Lower leg skin (tissue), 4 donors: Measurements from ENCODE around the gene CRYM. TPM values are rescaled to one million over a fixed set of nuclear protein-coding genes. Genes with fewer than 3 reads are reported as not detected.

Experiments used
- DNase-seq, 2 donors: peaks; one replicate each; pipeline ENCODE4 v3.0.0-alpha.2; 2019; ENCODE audit warnings: low spot score in 2 of 2
- H3K4me3 ChIP-seq: fragments of 200-600 bp; sonication (generic); 2 replicates; pipeline ENCODE4 v1.5.1; 2017; ENCODE audit warnings: mild to moderate bottlenecking, low read depth; ENCODE audit not compliant: poor library complexity, severe bottlenecking
- POLR2A ChIP-seq, 2 donors: fragments of 450-650 bp; IDR thresholded peaks; one replicate each; pipeline ENCODE4 v1.6.1; 2016 to 2017; ENCODE audit warnings: antibody characterized with exemption in 2 of 2, mild to moderate bottlenecking in 1 of 2, moderate library complexity in 1 of 2
- WGBS, 2 donors: methylation state at CpG; one replicate each; pipeline ENCODE4 v1.1.5; 2018; 5-methylcytosine and 5-hydroxymethylcytosine counted together
- intact Hi-C: fragments of 100-400 bp; cut with DNase I; formaldehyde crosslinking; loops from one replicate; pipeline ENCODE4 v1.15.0; 2023; ENCODE audit warnings: low total_unique reads
- total RNA-seq, 4 donors: library from RNA; depleted of rRNA; stranded (reverse); fragments of >200 nt; gene quantifications; one replicate each; pipeline ENCODE4 v1.1.0, GENCODE V29; 2016
- TF ChIP-seq, protein P1 (sequence below), 3 donors: fragments of 450-650 bp; IDR thresholded peaks; one replicate each; pipeline ENCODE4 v1.5.1; 2016; ENCODE audit warnings: antibody characterized with exemption in 3 of 3, mild to moderate bottlenecking in 3 of 3, moderate library complexity in 2 of 3

The CRYM gene
- total RNA-seq, 4 donors from 2014 or later: 1.5 to 2.8 (median 2.2) TPM

DNA sequence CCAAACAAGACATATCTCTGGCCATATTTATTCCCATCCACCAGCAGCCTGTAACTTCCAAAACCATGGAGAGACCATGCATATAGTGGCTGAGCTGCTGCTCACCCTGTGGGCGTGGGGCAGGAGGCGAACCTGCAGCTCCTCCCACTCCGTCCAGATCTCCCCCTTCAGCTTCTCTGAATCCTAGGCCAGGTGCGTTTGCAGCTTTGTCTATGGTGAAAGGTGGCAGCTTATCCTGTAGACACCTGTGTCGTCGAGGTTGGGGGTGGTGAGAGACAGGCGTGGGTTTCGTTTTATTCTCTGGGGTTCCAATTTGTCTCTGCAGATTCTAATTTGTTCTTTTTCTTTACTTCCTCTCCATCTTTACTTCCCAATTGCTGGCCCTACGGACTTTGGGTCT lies 54.3 kb downstream of the CRYM start:
- no peak for DNase-seq
- no peak for TF ChIP-seq POLR2A (IDR thresholded peaks at IDR 0.05)
- TF ChIP-seq, protein P1, sequence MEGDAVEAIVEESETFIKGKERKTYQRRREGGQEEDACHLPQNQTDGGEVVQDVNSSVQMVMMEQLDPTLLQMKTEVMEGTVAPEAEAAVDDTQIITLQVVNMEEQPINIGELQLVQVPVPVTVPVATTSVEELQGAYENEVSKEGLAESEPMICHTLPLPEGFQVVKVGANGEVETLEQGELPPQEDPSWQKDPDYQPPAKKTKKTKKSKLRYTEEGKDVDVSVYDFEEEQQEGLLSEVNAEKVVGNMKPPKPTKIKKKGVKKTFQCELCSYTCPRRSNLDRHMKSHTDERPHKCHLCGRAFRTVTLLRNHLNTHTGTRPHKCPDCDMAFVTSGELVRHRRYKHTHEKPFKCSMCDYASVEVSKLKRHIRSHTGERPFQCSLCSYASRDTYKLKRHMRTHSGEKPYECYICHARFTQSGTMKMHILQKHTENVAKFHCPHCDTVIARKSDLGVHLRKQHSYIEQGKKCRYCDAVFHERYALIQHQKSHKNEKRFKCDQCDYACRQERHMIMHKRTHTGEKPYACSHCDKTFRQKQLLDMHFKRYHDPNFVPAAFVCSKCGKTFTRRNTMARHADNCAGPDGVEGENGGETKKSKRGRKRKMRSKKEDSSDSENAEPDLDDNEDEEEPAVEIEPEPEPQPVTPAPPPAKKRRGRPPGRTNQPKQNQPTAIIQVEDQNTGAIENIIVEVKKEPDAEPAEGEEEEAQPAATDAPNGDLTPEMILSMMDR (IDR thresholded peaks at IDR 0.05): no peak
- no peak overlapping the region for H3K4me3 ChIP-seq
- WGBS, 2 donors: 77% methylated on average over 9 of the region's 9 CpGs
- intact Hi-C loops: no loop called here

DNA sequence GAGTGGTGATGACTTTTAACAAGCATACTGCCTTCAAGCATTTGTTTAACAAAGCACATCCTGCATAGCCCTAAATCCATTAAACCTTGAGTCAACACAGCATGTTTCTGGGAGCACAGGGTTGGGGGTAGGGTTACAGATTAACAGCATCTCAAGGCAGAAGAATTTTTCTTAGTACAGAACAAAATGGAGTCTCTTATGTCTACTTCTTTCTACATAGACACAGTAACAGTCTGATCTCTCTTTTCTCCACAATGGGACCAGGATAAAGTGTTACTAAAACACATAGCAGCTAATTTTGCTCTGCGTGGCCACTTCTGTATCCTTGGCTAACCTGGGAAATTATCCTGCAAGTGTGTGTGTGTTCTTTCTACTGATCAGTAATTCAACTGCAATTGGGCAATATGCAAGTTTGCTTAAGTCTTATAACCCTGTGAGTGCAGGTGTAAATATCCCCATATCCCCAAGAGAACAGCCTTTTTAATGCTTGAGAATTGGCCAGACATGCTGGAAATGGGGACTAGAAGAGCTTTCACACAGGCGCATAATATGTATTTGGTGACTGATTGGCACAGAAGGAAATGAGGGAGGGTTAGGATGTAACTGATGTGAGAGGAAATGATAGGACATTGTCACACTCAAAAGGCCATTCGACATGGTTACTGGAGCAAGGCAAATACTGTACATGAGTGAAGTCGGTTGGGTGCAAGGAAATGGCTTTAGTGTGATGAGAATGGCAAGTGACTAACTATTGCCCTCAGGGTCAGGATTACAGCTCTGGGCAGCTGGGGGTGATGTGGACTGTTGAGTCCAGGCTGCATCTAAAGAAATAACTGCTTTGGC lies 55.4 kb downstream of the CRYM start:
- intact Hi-C loops: no loop called here
- 75 to 79% methylated on average over 4 of the region's 4 CpGs for WGBS, 2 donors
- TF ChIP-seq, protein P1 (IDR thresholded peaks at IDR 0.05): no peak
- TF ChIP-seq POLR2A (IDR thresholded peaks at IDR 0.05): no peak
- no peak for DNase-seq
- no peak overlapping the region for H3K4me3 ChIP-seq

DNA sequence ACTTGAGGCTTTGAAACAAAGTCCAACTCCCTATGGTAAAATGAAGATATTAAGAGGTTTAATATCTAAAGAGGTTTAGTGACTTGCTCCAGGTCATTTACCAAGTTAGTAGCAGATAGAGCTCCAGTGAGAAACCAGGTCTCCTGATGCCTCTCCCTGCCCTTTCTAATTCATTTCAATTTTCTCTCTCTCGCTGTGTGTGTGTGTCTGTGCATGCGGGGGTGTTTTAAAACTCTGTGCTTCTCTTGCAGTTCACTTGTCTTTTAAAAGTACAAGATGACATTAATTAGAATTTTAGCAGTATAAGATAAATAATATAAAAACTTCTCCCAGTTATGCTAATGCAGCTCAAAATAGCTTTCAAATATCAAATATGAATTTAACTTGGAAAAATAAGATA lies 58.5 kb downstream of the CRYM start:
- DNase-seq: no peak
- WGBS, 2 donors: 88 to 90% methylated on average over 2 of the region's 2 CpGs
- TF ChIP-seq, protein P1 (IDR thresholded peaks at IDR 0.05): no peak
- no peak for TF ChIP-seq POLR2A (IDR thresholded peaks at IDR 0.05)
- intact Hi-C loops: no loop called here
- no peak overlapping the region for H3K4me3 ChIP-seq

DNA sequence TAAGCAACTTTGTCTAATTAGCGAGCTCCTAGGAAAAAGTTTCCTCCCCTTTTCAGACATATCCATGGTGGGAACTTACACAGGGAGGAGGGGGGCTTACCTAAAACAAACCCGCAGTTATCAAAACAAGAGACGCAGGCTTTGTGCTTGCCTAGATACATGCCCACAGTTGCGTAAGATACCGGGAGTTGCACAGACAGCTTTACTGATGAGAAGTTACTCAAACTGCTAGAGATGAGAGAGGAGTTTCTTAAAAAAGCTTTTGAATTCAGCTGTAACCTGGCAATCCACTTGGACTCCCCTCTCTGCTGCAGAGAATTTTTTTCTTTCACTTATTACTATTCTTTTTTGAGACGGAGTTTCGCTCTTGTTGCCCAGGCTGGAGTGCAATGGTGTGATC lies 59.9 kb downstream of the CRYM start:
- no peak for TF ChIP-seq POLR2A (IDR thresholded peaks at IDR 0.05)
- TF ChIP-seq, protein P1 (IDR thresholded peaks at IDR 0.05): no peak
- no peak overlapping the region for H3K4me3 ChIP-seq
- 67 to 69% methylated on average over 7 of the region's 7 CpGs for WGBS, 2 donors
- intact Hi-C loops: no loop called here
- no peak for DNase-seq

DNA sequence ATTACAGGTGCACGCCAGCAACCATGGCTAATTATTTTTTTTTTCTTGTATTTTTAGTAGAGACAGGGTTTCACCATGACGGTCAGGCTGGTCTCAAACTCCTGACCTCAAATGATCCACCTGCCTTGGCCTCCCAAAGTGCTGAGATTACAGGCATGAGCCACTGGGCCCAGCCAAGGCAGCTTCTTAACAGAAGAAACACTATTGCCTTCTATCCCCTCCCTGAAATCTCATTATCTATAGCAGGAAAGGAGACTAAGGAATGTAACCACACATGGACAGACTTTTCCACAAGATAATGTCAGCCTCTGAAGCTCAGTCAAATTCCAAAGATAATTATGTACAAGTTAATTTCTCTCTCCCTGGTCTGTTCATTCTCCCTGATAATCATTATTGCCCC lies 61.0 kb downstream of the CRYM start:
- TF ChIP-seq, protein P1 (IDR thresholded peaks at IDR 0.05): no peak
- no peak for TF ChIP-seq POLR2A (IDR thresholded peaks at IDR 0.05)
- intact Hi-C loops: no loop called here
- 81 to 91% methylated on average over 2 of the region's 2 CpGs for WGBS, 2 donors
- H3K4me3 ChIP-seq: no peak overlapping the region
- no peak for DNase-seq

DNA sequence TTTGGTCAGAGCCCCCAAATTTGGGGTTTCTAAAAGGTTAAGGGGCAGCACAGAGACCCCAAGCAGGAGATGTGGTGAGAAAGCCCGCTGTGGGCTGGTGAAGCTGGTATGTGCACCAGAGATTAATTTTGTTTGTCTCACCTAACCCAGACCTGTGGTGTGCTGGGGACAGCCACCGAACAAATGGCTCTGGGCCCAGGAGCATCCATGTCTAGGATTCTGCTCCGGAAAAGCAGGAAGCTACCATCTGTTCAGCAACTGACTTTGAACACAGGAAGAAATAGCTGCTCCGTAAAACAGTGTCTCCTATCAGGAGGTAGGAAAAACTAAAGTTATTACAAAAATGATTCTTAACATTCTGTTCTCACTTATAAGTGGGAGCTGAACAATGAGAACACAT lies 64.0 kb downstream of the CRYM start:
- no peak for TF ChIP-seq POLR2A (IDR thresholded peaks at IDR 0.05)
- TF ChIP-seq, protein P1 (IDR thresholded peaks at IDR 0.05): no peak
- no peak for DNase-seq
- H3K4me3 ChIP-seq: no peak overlapping the region
- WGBS, 2 donors: 64 to 74% methylated on average over 4 of the region's 4 CpGs
- intact Hi-C loops: no loop called here
